ENCODE measurements around the gene SNCB.

Gene SNCB

GRCh38 chr5:176663566-176663965 is 33.2 kb upstream of the SNCB start:
- Histone ChIP-seq H3K9me3 (ENCODE audit: insufficient read depth, low read depth, low read length) (no peaks in the 10 kb centered on the region), H2AFZ (ENCODE audit: low read length) (no peak overlapping the region), H3K79me2 (ENCODE audit: insufficient read depth, low read length) (no peaks in the 10 kb centered on the region), H3K9ac (ENCODE audit: low read depth, low read length, poor library complexity, severe bottlenecking) (no peak overlapping the region), H3K4me3 (ENCODE audit: low read length, poor library complexity, severe bottlenecking) (no peak overlapping the region), H3K9me2 (replicated peaks; ENCODE audit: low read depth, low read length) (no peaks in the 10 kb centered on the region), H3F3A (ENCODE audit: low read depth) (no peaks in the 10 kb centered on the region), H3K27me3 (ENCODE audit: insufficient read depth, low read length, poor library complexity, severe bottlenecking) (no peaks in the 10 kb centered on the region), H4K20me1 (ENCODE audit: insufficient read depth, low read length, poor library complexity, severe bottlenecking) (no peaks in the 10 kb centered on the region), H3K4me2 (ENCODE audit: low read depth, low read length, poor library complexity, severe bottlenecking) (no peak overlapping the region), H3K36me3 (ENCODE audit: insufficient read depth, low read length) (no peaks in the 10 kb centered on the region), H3K4me1 (ENCODE audit: insufficient read depth, low read length, poor library complexity, severe bottlenecking) (no peaks in the 10 kb centered on the region)
- no peak for TF ChIP-seq CTCF (conservative IDR thresholded peaks at IDR 0.05; ENCODE audit: low read length)

- H3K9ac ChIP-seq (ENCODE audit: low read depth, low read length, poor library complexity, severe bottlenecking) = no peak overlapping the region
- no peak overlapping the region for H2AFZ ChIP-seq (ENCODE audit: low read length)
- no peaks in the 10 kb centered on the region for H3F3A ChIP-seq (ENCODE audit: low read depth)
- no peak overlapping the region for H3K4me2 ChIP-seq (ENCODE audit: low read depth, low read length, poor library complexity, severe bottlenecking)
- H3K4me1 ChIP-seq (ENCODE audit: insufficient read depth, low read length, poor library complexity, severe bottlenecking) = no peaks in the 10 kb centered on the region
- no peaks in the 10 kb centered on the region for H3K79me2 ChIP-seq (ENCODE audit: insufficient read depth, low read length)
- H3K36me3 ChIP-seq (ENCODE audit: insufficient read depth, low read length) = no peaks in the 10 kb centered on the region
- H3K4me3 ChIP-seq (ENCODE audit: low read length, poor library complexity, severe bottlenecking) = no peak overlapping the region
- no peaks in the 10 kb centered on the region for H3K27me3 ChIP-seq (ENCODE audit: insufficient read depth, low read length, poor library complexity, severe bottlenecking)
- H3K9me3 ChIP-seq (ENCODE audit: insufficient read depth, low read depth, low read length) = no peaks in the 10 kb centered on the region
- H4K20me1 ChIP-seq (ENCODE audit: insufficient read depth, low read length, poor library complexity, severe bottlenecking) = no peaks in the 10 kb centered on the region
- TF ChIP-seq CTCF (conservative IDR thresholded peaks at IDR 0.05; ENCODE audit: low read length) (no peak), EZH2phosphoT487 (IDR thresholded peaks at IDR 0.05; ENCODE audit: borderline replicate concordance) (no peak)
- no peaks in the 10 kb centered on the region for H3K9me2 ChIP-seq (replicated peaks; ENCODE audit: low read depth, low read length)
Measured at GRCh38 chr5:176662371-176663333, 32.3 kb upstream of the SNCB start.

- no peak for TF ChIP-seq EZH2phosphoT487 (IDR thresholded peaks at IDR 0.05; ENCODE audit: borderline replicate concordance)
- no peak for TF ChIP-seq CTCF (conservative IDR thresholded peaks at IDR 0.05; ENCODE audit: low read length)
- no peaks in the 10 kb centered on the region for H3K27me3 ChIP-seq (ENCODE audit: insufficient read depth, low read length, poor library complexity, severe bottlenecking)
- H3K79me2 ChIP-seq (ENCODE audit: insufficient read depth, low read length) = no peaks in the 10 kb centered on the region
- H3K36me3 ChIP-seq (ENCODE audit: insufficient read depth, low read length) = no peaks in the 10 kb centered on the region
- no peak overlapping the region for H3K4me2 ChIP-seq (ENCODE audit: low read depth, low read length, poor library complexity, severe bottlenecking)
- no peak overlapping the region for H3K4me3 ChIP-seq (ENCODE audit: low read length, poor library complexity, severe bottlenecking)
- H3K4me1 ChIP-seq (ENCODE audit: insufficient read depth, low read length, poor library complexity, severe bottlenecking) = no peaks in the 10 kb centered on the region
- H4K20me1 ChIP-seq (ENCODE audit: insufficient read depth, low read length, poor library complexity, severe bottlenecking) = no peaks in the 10 kb centered on the region
- no peaks in the 10 kb centered on the region for H3K9me2 ChIP-seq (replicated peaks; ENCODE audit: low read depth, low read length)
- H3K9ac ChIP-seq (ENCODE audit: low read depth, low read length, poor library complexity, severe bottlenecking) = no peak overlapping the region
- H3K9me3 ChIP-seq (ENCODE audit: insufficient read depth, low read depth, low read length) = no peaks in the 10 kb centered on the region
- H2AFZ ChIP-seq (ENCODE audit: low read length) = no peak overlapping the region
- no peaks in the 10 kb centered on the region for H3F3A ChIP-seq (ENCODE audit: low read depth)
Measured at GRCh38 chr5:176661676-176662075, 31.3 kb upstream of the SNCB start.

Measured in Loucy (cell line).